HEK293 (cell line): ENCODE data around the gene KIAA0319L.

Experiments
- CTCF ChIP-seq: fragments of 450-650 bp; formaldehyde crosslinking; IDR thresholded peaks from 2 replicates; pipeline ENCODE4 v1.5.1; 2016; ENCODE audit warnings: missing biosample characterization, missing genetic modification characterization
- PRDM4 ChIP-seq: fragments of 450-650 bp; formaldehyde crosslinking; IDR thresholded peaks from 2 replicates; pipeline ENCODE4 v1.5.1; 2017; ENCODE audit warnings: missing biosample characterization, missing genetic modification characterization
- REST ChIP-seq: fragments of 450-650 bp; formaldehyde crosslinking; IDR thresholded peaks from 2 replicates; pipeline ENCODE4 v1.5.1; 2016; ENCODE audit warnings: missing biosample characterization, missing genetic modification characterization
- ZBTB10 ChIP-seq: fragments of 450-650 bp; formaldehyde crosslinking; IDR thresholded peaks from 2 replicates; pipeline ENCODE4 v1.5.1; 2016; ENCODE audit warnings: missing biosample characterization, missing genetic modification characterization
- ZBTB26 ChIP-seq: fragments of 450-650 bp; formaldehyde crosslinking; optimal IDR thresholded peaks from 2 replicates; pipeline ENCODE3; 2016; ENCODE audit warnings: missing biosample characterization, mild to moderate bottlenecking, missing genetic modification characterization
- ZNF114 ChIP-seq: fragments of 450-650 bp; formaldehyde crosslinking; IDR thresholded peaks from 2 replicates; pipeline ENCODE4 v1.5.0; 2017; ENCODE audit warnings: missing biosample characterization, missing genetic modification characterization
- ZNF140 ChIP-seq: fragments of 450-650 bp; formaldehyde crosslinking; IDR thresholded peaks from 2 replicates; pipeline ENCODE4 v1.5.1; 2016; ENCODE audit warnings: missing biosample characterization, missing genetic modification characterization
- ZNF157 ChIP-seq: fragments of 450-650 bp; formaldehyde crosslinking; IDR thresholded peaks from 2 replicates; pipeline ENCODE4 v1.5.1; 2016; ENCODE audit warnings: missing biosample characterization, missing genetic modification characterization
- ZNF433 ChIP-seq: fragments of 450-650 bp; formaldehyde crosslinking; IDR thresholded peaks from 2 replicates; pipeline ENCODE4 v1.5.1; 2016; ENCODE audit warnings: missing biosample characterization, missing genetic modification characterization, low read depth
- ZNF677 ChIP-seq: fragments of 450-650 bp; IDR thresholded peaks from 2 replicates; pipeline ENCODE4 v1.5.0; 2018; ENCODE audit warnings: missing biosample characterization, mild to moderate bottlenecking, missing genetic modification characterization, moderate library complexity

GRCh38 chr1:35565742-35566133 is 8.5 kb upstream of the KIAA0319L start:
- TF ChIP-seq ZNF433 (tag by site-specific recombination) (no peak), REST (no peak), ZBTB26 (tag by site-specific recombination) (no peak), ZBTB10 (no peak), ZNF677 (tag by site-specific recombination) (no peak), ZNF157 (no peak), ZNF114 (tag by site-specific recombination) (no peak), ZNF140 (tag by site-specific recombination) (no peak), CTCF (tag by site-specific recombination) (no peak), PRDM4 (no peak)
